Measurements from ENCODE around the gene TRMT5. TPM values are rescaled to one million over a fixed set of nuclear protein-coding genes. Genes with fewer than 3 reads are reported as not detected.

TRMT5 gene
- polyA plus RNA-seq, 1 of the 3 experiments (the other 2 are of a cell fraction): 4.0 TPM

GRCh38 chr14:60963761-60964160 is 17.1 kb downstream of the TRMT5 start:
- no peak overlapping the region for H3K27ac ChIP-seq (ENCODE audit: low read depth in 2 of 2, low read length in 1 of 2)
- no peaks in the 10 kb centered on the region for H3K9me3 ChIP-seq
- H3K4me1 ChIP-seq (ENCODE audit: control insufficient read depth in 1 of 2, insufficient read depth in 2 of 2, low read depth in 1 of 2, low read length in 1 of 2): peaks cover 0 to 2% of the 10 kb centered on the region in 2 experiments; a peak in 2 of 4 replicates
- ChIA-PET CTCF (no interaction called here), POLR2A (no interaction called here)
- H3K27me3 ChIP-seq (ENCODE audit: insufficient read depth): no peaks in the 10 kb centered on the region
- H3F3A ChIP-seq (replicated peaks; ENCODE audit: insufficient read depth): no peaks in the 10 kb centered on the region
- TF ChIP-seq YY1 (IDR thresholded peaks at IDR 0.05; ENCODE audit: low read depth) (no peak), ZBTB33 (IDR thresholded peaks at IDR 0.05; ENCODE audit: borderline replicate concordance, low read depth) (no peak), TCF12 (IDR thresholded peaks at IDR 0.05) (no peak), FOXJ3 (CRISPR knock-in tag; IDR thresholded peaks at IDR 0.05) (no peak), JUND (IDR thresholded peaks at IDR 0.05) (no peak), NFIC (IDR thresholded peaks at IDR 0.05; ENCODE audit: borderline replicate concordance) (no peak), GABPA (IDR thresholded peaks at IDR 0.05; ENCODE audit: low read depth) (no peak), REST (IDR thresholded peaks at IDR 0.05; ENCODE audit: low read depth, low read length) (no peak), TAF1 (IDR thresholded peaks at IDR 0.05; ENCODE audit: borderline replicate concordance, low read depth, low read length) (no peak), RXRA (IDR thresholded peaks at IDR 0.05; ENCODE audit: borderline replicate concordance, low read depth) (no peak), NRF1 (IDR thresholded peaks at IDR 0.05; ENCODE audit: low read depth, low read length) (no peak), GATA2 (CRISPR knock-in tag; IDR thresholded peaks at IDR 0.05) (no peak), MXI1 (IDR thresholded peaks at IDR 0.05; ENCODE audit: low read depth, low read length) (no peak)
- H2AFZ ChIP-seq (ENCODE audit: low read depth): no peak overlapping the region
- no peak overlapping the region for H3K4me2 ChIP-seq
- H3K36me3 ChIP-seq (replicated peaks in 1 of 2; ENCODE audit: control insufficient read depth in 1 of 2, insufficient read depth in 2 of 2, low read length in 1 of 2): peaks cover 0 to 7% of the 10 kb centered on the region in 2 experiments
- no peaks in the 10 kb centered on the region for H3K9me2 ChIP-seq
- 62% methylated on average over 2 of the region's 2 CpGs for WGBS (ENCODE audit: low lambda C conversion rate)
- H4K20me1 ChIP-seq (ENCODE audit: insufficient read depth): no peaks in the 10 kb centered on the region
- no peak overlapping the region for H3K4me3 ChIP-seq (ENCODE audit: low read depth in 2 of 2, low read length in 1 of 2)
- no peaks in the 10 kb centered on the region for H3K79me2 ChIP-seq (ENCODE audit: insufficient read depth)
- H3K9ac ChIP-seq: no peak overlapping the region
- no peak for DNase-seq

GRCh38 chr14:60958146-60958545 is 22.7 kb downstream of the TRMT5 start:
- Histone ChIP-seq H3K9me3 (peaks cover 45% of the 10 kb centered on the region), H3K9me2 (no peaks in the 10 kb centered on the region), H3K27ac (ENCODE audit: low read depth in 2 of 2, low read length in 1 of 2) (no peak overlapping the region), H3K36me3 (replicated peaks in 1 of 2; ENCODE audit: control insufficient read depth in 1 of 2, insufficient read depth in 2 of 2, low read length in 1 of 2) (peaks cover 0 to 41% of the 10 kb centered on the region in 2 experiments), H3K4me2 (no peak overlapping the region), H4K20me1 (ENCODE audit: insufficient read depth) (no peaks in the 10 kb centered on the region), H3F3A (replicated peaks; ENCODE audit: insufficient read depth) (no peaks in the 10 kb centered on the region), H3K79me2 (ENCODE audit: insufficient read depth) (peaks cover 4% of the 10 kb centered on the region; the same call in 1 of the 2 replicates), H2AFZ (ENCODE audit: low read depth) (no peak overlapping the region), H3K4me3 (ENCODE audit: low read depth in 2 of 2, low read length in 1 of 2) (no peak overlapping the region), H3K9ac (no peak overlapping the region), H3K27me3 (ENCODE audit: insufficient read depth) (no peaks in the 10 kb centered on the region), H3K4me1 (ENCODE audit: control insufficient read depth in 1 of 2, insufficient read depth in 2 of 2, low read depth in 1 of 2, low read length in 1 of 2) (no peaks in the 10 kb centered on the region)
- ChIA-PET POLR2A (no interaction called here), CTCF (interaction anchor here (1.3 kb wide), 1 partner anchor 9 kb away, joined by 4 read pairs; no protein-coding TSS in a partner anchor)
- DNase-seq: no peak
- TF ChIP-seq TCF12 (IDR thresholded peaks at IDR 0.05): no peak
- TF ChIP-seq CTCF (IDR thresholded peaks at IDR 0.05): no peak
- TF ChIP-seq ZBTB33 (IDR thresholded peaks at IDR 0.05; ENCODE audit: borderline replicate concordance, low read depth): no peak
- TF ChIP-seq MAX (IDR thresholded peaks at IDR 0.05; ENCODE audit: low read depth): no peak
- no peak for TF ChIP-seq NRF1 (IDR thresholded peaks at IDR 0.05; ENCODE audit: low read depth, low read length)
- TF ChIP-seq RCOR1 (IDR thresholded peaks at IDR 0.05; ENCODE audit: low read length): no peak
- TF ChIP-seq RFX5 (IDR thresholded peaks at IDR 0.05; ENCODE audit: low read length): no peak
- no peak for TF ChIP-seq SMC3 (IDR thresholded peaks at IDR 0.05; ENCODE audit: low read depth, low read length)
- no peak for TF ChIP-seq TAF1 (IDR thresholded peaks at IDR 0.05; ENCODE audit: borderline replicate concordance, low read depth, low read length)
- no peak for TF ChIP-seq RXRA (IDR thresholded peaks at IDR 0.05; ENCODE audit: borderline replicate concordance, low read depth)
- TF ChIP-seq YY1 (IDR thresholded peaks at IDR 0.05; ENCODE audit: low read depth): no peak
- no peak for TF ChIP-seq SIN3A (IDR thresholded peaks at IDR 0.05; ENCODE audit: borderline replicate concordance, low read depth, low read length)

All from SK-N-SH (cell line).